Astrocyte (in vitro differentiated cells and primary cell): ENCODE measurements around the gene SNAP47. TPM values are rescaled to one million over a fixed set of nuclear protein-coding genes. Genes with fewer than 3 reads are reported as not detected.

Experiments
- DNase-seq: peaks from one replicate; pipeline ENCODE4 v3.0.0-alpha.2; 2010; ENCODE audit warnings: low read depth
- FAIRE-seq: peaks from 2 replicates; lab custom pipeline; 2011; peaks lifted over from hg19 to GRCh38; lab: Jason Lieb, UNC
- H2AFZ ChIP-seq: 2 replicates; pipeline ENCODE4 v1.6.0; 2012; ENCODE audit warnings: low read depth, low read length, inconsistent platforms
- H3K27ac ChIP-seq: 2 replicates; pipeline ENCODE4 v1.5.1; 2011; ENCODE audit warnings: low read depth, low read length, inconsistent platforms
- H3K27me3 ChIP-seq: 2 replicates; pipeline ENCODE4 v1.6.0; 2011; ENCODE audit warnings: low read length, inconsistent platforms; ENCODE audit not compliant: insufficient read depth
- H3K36me3 ChIP-seq: 2 replicates; pipeline ENCODE4 v1.5.1; 2011; ENCODE audit warnings: low read length, inconsistent platforms; ENCODE audit not compliant: insufficient read depth
- H3K4me1 ChIP-seq: 2 replicates; pipeline ENCODE4 v1.5.1; 2011; ENCODE audit warnings: low read length, inconsistent platforms; ENCODE audit not compliant: insufficient read depth
- H3K4me2 ChIP-seq: 2 replicates; pipeline ENCODE4 v1.6.0; 2012; ENCODE audit warnings: low read length, inconsistent platforms
- H3K4me3 ChIP-seq: 2 replicates; pipeline ENCODE4 v1.5.1; 2011; ENCODE audit warnings: low read depth, mild to moderate bottlenecking, low read length, inconsistent platforms; ENCODE audit not compliant: insufficient read depth
- H3K79me2 ChIP-seq: 2 replicates; pipeline ENCODE4 v1.6.0; 2012; ENCODE audit warnings: mild to moderate bottlenecking, low read length, inconsistent platforms; ENCODE audit not compliant: insufficient read depth
- H3K9ac ChIP-seq: 2 replicates; pipeline ENCODE4 v1.6.0; 2012; ENCODE audit warnings: mild to moderate bottlenecking, low read length, inconsistent platforms
- H3K9me3 ChIP-seq: 2 replicates; pipeline ENCODE4 v1.5.1; 2012; ENCODE audit warnings: low read depth, mild to moderate bottlenecking, low read length, inconsistent platforms; ENCODE audit not compliant: insufficient read depth
- H4K20me1 ChIP-seq: 2 replicates; pipeline ENCODE4 v1.6.0; 2012; ENCODE audit warnings: low read length, inconsistent platforms; ENCODE audit not compliant: insufficient read depth
- H3K27ac Mint-ChIP-seq: one replicate; pipeline ENCODE4 v1.8.0; 2021; ENCODE audit warnings: mild to moderate bottlenecking, mixed read lengths; ENCODE audit not compliant: unreplicated experiment
- H3K27me3 Mint-ChIP-seq: one replicate; pipeline ENCODE4 v1.8.0; 2021; ENCODE audit warnings: low read depth, mixed read lengths; ENCODE audit not compliant: unreplicated experiment
- H3K36me3 Mint-ChIP-seq: one replicate; pipeline ENCODE4 v1.8.0; 2021; ENCODE audit warnings: low read depth, mixed read lengths; ENCODE audit not compliant: unreplicated experiment
- H3K4me1 Mint-ChIP-seq: one replicate; pipeline ENCODE4 v1.8.0; 2021; ENCODE audit warnings: low read depth, mixed read lengths; ENCODE audit not compliant: unreplicated experiment
- H3K4me3 Mint-ChIP-seq: one replicate; pipeline ENCODE4 v1.8.0; 2021; ENCODE audit warnings: mild to moderate bottlenecking, moderate library complexity, mixed read lengths; ENCODE audit not compliant: unreplicated experiment
- H3K9me3 Mint-ChIP-seq: one replicate; pipeline ENCODE4 v1.8.0; 2021; ENCODE audit warnings: mild to moderate bottlenecking, mixed read lengths; ENCODE audit not compliant: unreplicated experiment
- CTCF ChIP-seq: IDR thresholded peaks from 2 replicates; pipeline ENCODE4 v1.5.1; 2011; ENCODE audit warnings: low read depth, mild to moderate bottlenecking, inconsistent platforms, low read length, moderate library complexity; ENCODE audit not compliant: insufficient read depth
- EZH2 ChIP-seq: IDR thresholded peaks from 2 replicates; pipeline ENCODE4 v1.6.1; 2012; ENCODE audit warnings: mild to moderate bottlenecking, low read length, inconsistent platforms; ENCODE audit not compliant: insufficient read depth
- total RNA-seq: library from RNA; stranded (reverse); gene quantifications from 2 replicates; pipeline ENCODE4 v1.2.1, GENCODE V29; 2021

Gene SNAP47
- total RNA-seq, 1 donor from 2014 or later, result 31.9 TPM

GRCh38 chr1:227735539-227736285 lies 477 bp downstream of the SNAP47 start:
- no peak for DNase-seq
- no peaks in the 10 kb centered on the region for H3K27me3 ChIP-seq
- peak overlapping the region; percentile 95 for H2AFZ ChIP-seq
- Mint-ChIP-seq H3K4me1 (peaks cover 5% of the 10 kb centered on the region), H3K36me3 (peaks cover 7% of the 10 kb centered on the region), H3K9me3 (no peaks in the 10 kb centered on the region), H3K27ac (no peak overlapping the region), H3K27me3 (no peaks in the 10 kb centered on the region), H3K4me3 (peak overlapping the region; percentile 89)
- peaks cover 10% of the 10 kb centered on the region for H3K4me1 ChIP-seq
- peak overlapping the region; percentile 92 for H3K4me3 ChIP-seq
- no peak for TF ChIP-seq EZH2
- no peak for TF ChIP-seq CTCF
- H3K36me3 ChIP-seq, result peaks cover 3% of the 10 kb centered on the region
- peak overlapping the region; percentile 96 for H3K9ac ChIP-seq
- peaks cover 72% of the 10 kb centered on the region for H4K20me1 ChIP-seq
- peak overlapping the region; percentile 100 for H3K4me2 ChIP-seq
- peaks cover 83% of the 10 kb centered on the region for H3K79me2 ChIP-seq
- FAIRE-seq, result no peak
- H3K27ac ChIP-seq, result peak overlapping the region; percentile 70
- H3K9me3 ChIP-seq, result no peaks in the 10 kb centered on the region

DNA sequence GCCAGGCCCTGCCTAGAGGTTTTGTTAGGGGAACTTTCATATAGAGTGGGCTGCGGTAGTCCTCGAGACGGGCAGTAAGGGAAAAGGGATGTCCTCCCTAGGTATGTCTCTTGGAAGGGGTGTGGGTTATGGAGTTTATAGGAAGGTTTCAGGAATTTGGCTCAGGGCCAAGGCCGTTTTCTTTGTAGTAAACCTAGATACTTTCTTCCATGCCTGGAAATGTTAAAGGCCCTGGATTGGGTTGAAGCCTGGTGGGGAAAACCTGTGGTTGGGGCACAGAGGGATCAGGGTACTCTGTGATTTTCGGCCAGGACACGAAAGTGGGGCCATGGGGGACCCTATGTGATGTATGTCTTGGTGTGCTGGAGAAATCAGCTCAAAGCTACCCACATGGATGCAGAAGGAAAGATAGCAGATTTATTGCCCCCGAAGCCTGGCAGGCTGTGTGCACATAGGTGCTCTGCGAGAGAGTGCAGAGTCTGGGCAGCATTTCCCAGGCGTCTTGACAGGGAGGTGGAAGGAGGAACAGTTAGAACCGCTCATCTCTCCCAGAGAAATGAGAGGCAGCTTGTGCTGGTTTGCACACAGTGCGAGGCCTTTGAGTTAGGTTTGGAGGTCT lies 1.7 kb downstream of the SNAP47 start:
- no peak overlapping the region for H3K27ac ChIP-seq
- peaks cover 72% of the 10 kb centered on the region for H4K20me1 ChIP-seq
- peaks cover 7% of the 10 kb centered on the region for H3K36me3 Mint-ChIP-seq
- H3K9me3 ChIP-seq, result no peaks in the 10 kb centered on the region
- no peaks in the 10 kb centered on the region for H3K27me3 ChIP-seq
- H3K4me3 Mint-ChIP-seq, result peak overlapping the region; percentile 57
- H3K4me1 Mint-ChIP-seq, result peaks cover 5% of the 10 kb centered on the region
- peaks cover 10% of the 10 kb centered on the region for H3K4me1 ChIP-seq
- no peak overlapping the region for H3K4me3 ChIP-seq
- no peak for DNase-seq
- FAIRE-seq, result no peak
- H3K79me2 ChIP-seq, result peaks cover 94% of the 10 kb centered on the region
- peaks cover 3% of the 10 kb centered on the region for H3K36me3 ChIP-seq
- H3K27ac Mint-ChIP-seq, result no peak overlapping the region
- no peaks in the 10 kb centered on the region for H3K9me3 Mint-ChIP-seq
- no peaks in the 10 kb centered on the region for H3K27me3 Mint-ChIP-seq
- no peak overlapping the region for H2AFZ ChIP-seq
- TF ChIP-seq EZH2 (no peak), CTCF (no peak)
- H3K4me2 ChIP-seq, result no peak overlapping the region
- no peak overlapping the region for H3K9ac ChIP-seq

GRCh38 chr1:227738820-227739219 lies 3.6 kb downstream of the SNAP47 start:
- no peak overlapping the region for H3K4me3 ChIP-seq
- peaks cover 76% of the 10 kb centered on the region for H4K20me1 ChIP-seq
- H3K4me1 ChIP-seq, result peaks cover 8% of the 10 kb centered on the region
- H3K9ac ChIP-seq, result no peak overlapping the region
- H3K4me3 Mint-ChIP-seq, result no peak overlapping the region
- no peak overlapping the region for H3K4me2 ChIP-seq
- H3K27ac ChIP-seq, result no peak overlapping the region
- H3K36me3 Mint-ChIP-seq, result peaks cover 7% of the 10 kb centered on the region
- peaks cover 97% of the 10 kb centered on the region for H3K79me2 ChIP-seq
- H3K9me3 Mint-ChIP-seq, result no peaks in the 10 kb centered on the region
- FAIRE-seq (no peak), DNase-seq (no peak)
- no peak overlapping the region for H2AFZ ChIP-seq
- H3K27me3 Mint-ChIP-seq, result no peaks in the 10 kb centered on the region
- TF ChIP-seq CTCF (no peak), EZH2 (no peak)
- peaks cover 3% of the 10 kb centered on the region for H3K4me1 Mint-ChIP-seq
- H3K27me3 ChIP-seq, result no peaks in the 10 kb centered on the region
- H3K9me3 ChIP-seq, result no peaks in the 10 kb centered on the region
- no peaks in the 10 kb centered on the region for H3K36me3 ChIP-seq
- no peak overlapping the region for H3K27ac Mint-ChIP-seq
